HCT116 (cell line): ENCODE results near the gene XPNPEP1. TPM values are rescaled to one million over a fixed set of nuclear protein-coding genes. Genes with fewer than 3 reads are reported as not detected.

ENCODE experiments used
- ATAC-seq: fragments of 200-7000 bp; cut with Tn5 transposase; 2 replicates; pipeline ENCODE4 v1.9.1; 2020; ENCODE audit warnings: mild to moderate bottlenecking, moderate library complexity
- BruUV-seq: library from RNA; stranded (reverse); fragments of 400-500 nt; replicated peaks from 2 replicates; lab custom pipeline; 2021; lab: Mats Ljungman, UMichigan
- CTCF ChIA-PET: fragments of 300-600 bp; sonication (Branson Sonifier 250); formaldehyde crosslinking; loops from one replicate; lab custom pipeline; 2021; ENCODE audit warnings: antibody characterized with exemption; lab: Charles Lee
- POLR2A ChIA-PET: fragments of 300-600, 350-600 bp; sonication (Branson Sonifier 250); formaldehyde crosslinking; loops from one replicate; lab custom pipeline; 2021; ENCODE audit warnings: antibody characterized with exemption; lab: Charles Lee
- RAD21 ChIA-PET, 2 experiments: fragments of 300-600 bp; sonication (Branson Sonifier 250); formaldehyde crosslinking; loops; one replicate each; lab custom pipeline; 2023; ENCODE audit warnings: low total read pairs in 2 of 2; ENCODE audit not compliant: uncharacterized antibody in 2 of 2, unreplicated experiment in 2 of 2, low non-redundant PET in 1 of 2; lab: Charles Lee
- DNase-seq: peaks from one replicate; pipeline ENCODE4 v3.0.0-alpha.2; 2010; ENCODE audit warnings: low read depth, low spot score
- H2AFZ ChIP-seq: fragments of 200-600 bp; shearing (Covaris generic), sonication (generic); 2 replicates; pipeline ENCODE4 v1.6.1; 2017; ENCODE audit warnings: low read depth, mixed run types, mixed read lengths, antibody characterized with exemption, low read length; ENCODE audit not compliant: poor library complexity, severe bottlenecking
- H3K27ac ChIP-seq: 2 replicates; pipeline ENCODE4 v1.5.1; 2012; ENCODE audit warnings: low read depth, low read length
- H3K27me3 ChIP-seq: fragments of 200-600 bp; sonication (generic); 2 replicates; pipeline ENCODE4 v1.6.1; 2016; ENCODE audit warnings: mixed run types, low read length, mixed read lengths; ENCODE audit not compliant: insufficient read depth
- H3K36me3 ChIP-seq, 2 experiments: fragments of 200-500 bp in 1 of 2; fragments of 200-600 bp in 1 of 2; sonication (Bioruptor generic) in 1 of 2; sonication (generic) in 1 of 2; 2 replicates each; pipeline versions ENCODE4 v1.5.1 to v1.6.1; 2014 to 2016; ENCODE audit warnings: low read length in 2 of 2, inconsistent platforms in 1 of 2, mixed read lengths in 1 of 2, mixed run types in 1 of 2; ENCODE audit not compliant: insufficient read depth in 2 of 2, control insufficient read depth in 1 of 2
- H3K4me1 ChIP-seq, 2 experiments: fragments of 200-600 bp in 1 of 2; sonication (generic) in 1 of 2; 2 replicates each; pipeline versions ENCODE4 v1.5.1 to v1.6.1; 2012 to 2017; ENCODE audit warnings: low read length in 2 of 2, inconsistent platforms in 1 of 2, mild to moderate bottlenecking in 1 of 2, mixed read lengths in 1 of 2, mixed run types in 1 of 2, moderate library complexity in 1 of 2; ENCODE audit not compliant: insufficient read depth in 2 of 2, control insufficient read depth in 1 of 2
- H3K4me2 ChIP-seq: fragments of 200-600 bp; sonication (generic); 2 replicates; pipeline ENCODE4 v1.6.1; 2017; ENCODE audit warnings: mixed run types, low read length, mixed read lengths
- H3K4me3 ChIP-seq, 2 experiments: fragments of 200-600 bp in 1 of 2; sonication (generic) in 1 of 2; replicated peaks in 1 of 2; 2 replicates each; pipeline ENCODE4 v1.5.1; 2011 to 2016; ENCODE audit warnings: low read length in 2 of 2, control low read depth in 1 of 2, low read depth in 1 of 2, mild to moderate bottlenecking in 1 of 2, mixed read lengths in 1 of 2, mixed run types in 1 of 2
- H3K79me2 ChIP-seq: fragments of 200-600 bp; sonication (generic); 2 replicates; pipeline ENCODE4 v1.6.1; 2017; ENCODE audit warnings: mild to moderate bottlenecking, mixed run types, low read length, moderate library complexity, mixed read lengths; ENCODE audit not compliant: insufficient read depth
- H3K9ac ChIP-seq: fragments of 200-600 bp; sonication (generic); 2 replicates; pipeline ENCODE4 v1.6.1; 2016; ENCODE audit warnings: low read length, mixed read lengths
- H3K9me2 ChIP-seq: fragments of 200-600 bp; sonication (generic), shearing (Covaris generic); 2 replicates; pipeline ENCODE4 v1.6.1; 2017; ENCODE audit warnings: mixed run types, mild to moderate bottlenecking, moderate library complexity; ENCODE audit not compliant: insufficient read depth
- H3K9me3 ChIP-seq, 2 experiments: fragments of 200-500 bp in 1 of 2; fragments of 200-600 bp in 1 of 2; sonication (Bioruptor generic) in 1 of 2; sonication (generic) in 1 of 2; 2 replicates each; pipeline ENCODE4 v1.6.1; 2014 to 2017; ENCODE audit warnings: low read length in 2 of 2, mixed read lengths in 2 of 2, inconsistent platforms in 1 of 2, low read depth in 1 of 2, mild to moderate bottlenecking in 1 of 2, mixed run types in 1 of 2, moderate library complexity in 1 of 2; ENCODE audit not compliant: control insufficient read depth in 1 of 2, insufficient read depth in 1 of 2
- H4K20me1 ChIP-seq: fragments of 200-600 bp; sonication (generic), shearing (Covaris generic); 2 replicates; pipeline ENCODE4 v1.6.1; 2017; ENCODE audit warnings: mixed run types, mild to moderate bottlenecking, moderate library complexity; ENCODE audit not compliant: insufficient read depth
- ATF3 ChIP-seq: IDR thresholded peaks from 2 replicates; pipeline ENCODE4 v1.6.1; 2012
- CEBPB ChIP-seq: IDR thresholded peaks from 2 replicates; pipeline ENCODE4 v1.6.1; 2012; ENCODE audit warnings: low read depth
- CTCF ChIP-seq, 3 experiments: fragments of 200-600 bp in 1 of 3; sonication (generic) in 1 of 3; IDR thresholded peaks in 2 of 3; conservative IDR thresholded peaks in 1 of 3; 2 replicates each; pipeline ENCODE4 v1.5.1; 2012 to 2017; ENCODE audit warnings: low read depth in 2 of 3, low read length in 2 of 3, antibody characterized with exemption in 1 of 3, borderline replicate concordance in 1 of 3, control low read depth in 1 of 3, mild to moderate bottlenecking in 1 of 3, mixed read lengths in 1 of 3, mixed run types in 1 of 3, moderate library complexity in 1 of 3; ENCODE audit not compliant: insufficient read depth in 1 of 3
- EGR1 ChIP-seq: IDR thresholded peaks from 2 replicates; pipeline ENCODE4 v1.6.1; 2012; ENCODE audit warnings: low read depth
- EZH2 ChIP-seq: fragments of 200-600 bp; sonication (generic); IDR thresholded peaks from 2 replicates; pipeline ENCODE4 v1.6.1; 2017; ENCODE audit warnings: antibody characterized with exemption, mixed run types
- EZH2phosphoT487 ChIP-seq: fragments of 200-600 bp; IDR thresholded peaks from 2 replicates; pipeline ENCODE4 v1.6.1; 2018; ENCODE audit warnings: antibody characterized with exemption, borderline replicate concordance
- FOSL1 ChIP-seq: IDR thresholded peaks from 2 replicates; pipeline ENCODE4 v1.6.1; 2012; ENCODE audit warnings: low read depth
- JUND ChIP-seq: IDR thresholded peaks from 2 replicates; pipeline ENCODE4 v1.6.1; 2012
- MAX ChIP-seq: IDR thresholded peaks from 2 replicates; pipeline ENCODE4 v1.6.1; 2012
- POLR2AphosphoS5 ChIP-seq: IDR thresholded peaks from 2 replicates; pipeline ENCODE4 v1.6.1; 2011; ENCODE audit warnings: mild to moderate bottlenecking, low read depth, low read length, moderate library complexity
- RAD21 ChIP-seq: IDR thresholded peaks from 2 replicates; pipeline ENCODE4 v1.6.1; 2012; ENCODE audit warnings: low read depth, mild to moderate bottlenecking
- SIN3A ChIP-seq: IDR thresholded peaks from 2 replicates; pipeline ENCODE4 v1.6.1; 2012; ENCODE audit warnings: low read depth
- SP1 ChIP-seq: IDR thresholded peaks from 2 replicates; pipeline ENCODE4 v1.6.1; 2012; ENCODE audit warnings: low read depth
- TCF7L2 ChIP-seq: IDR thresholded peaks from 2 replicates; pipeline ENCODE4 v1.7.0; 2011; ENCODE audit warnings: borderline replicate concordance, inconsistent platforms; ENCODE audit not compliant: insufficient read depth, insufficient read length; ENCODE audit errors: extremely low read depth
- YY1 ChIP-seq: IDR thresholded peaks from 2 replicates; pipeline ENCODE4 v1.6.1; 2011; ENCODE audit warnings: low read length, low read depth, moderate library complexity, mild to moderate bottlenecking; ENCODE audit not compliant: insufficient replicate concordance; ENCODE audit errors: extremely low read depth
- ZBTB33 ChIP-seq: IDR thresholded peaks from 2 replicates; pipeline ENCODE4 v1.6.1; 2011; ENCODE audit warnings: mild to moderate bottlenecking, low read length, moderate library complexity; ENCODE audit not compliant: insufficient replicate concordance; ENCODE audit errors: extremely low read depth
- intact Hi-C: fragments of 100-400 bp; cut with micrococcal nuclease; formaldehyde crosslinking; loops from 2 replicates; pipeline ENCODE4 v1.10.0; 2022
- total RNA-seq: library from RNA; stranded (reverse); gene quantifications from one replicate; pipeline ENCODE4 v1.2.1, GENCODE V29; 2021; ENCODE audit not compliant: unreplicated experiment

Gene XPNPEP1
- total RNA-seq, 1 experiment from 2014 or later: 87.3 TPM

- intact Hi-C loops: no loop called here
Measured at GRCh38 chr10:109969760-109970346, 46.5 kb upstream of the XPNPEP1 start.

More at GRCh38 chr10:109969760-109970346, 46.5 kb upstream of the XPNPEP1 start:
- H4K20me1 ChIP-seq: no peaks in the 10 kb centered on the region
- H3K27me3 ChIP-seq: no peaks in the 10 kb centered on the region
- no peak overlapping the region for H3K9ac ChIP-seq
- ATAC-seq: no peak
- no peak for TF ChIP-seq POLR2AphosphoS5
- TF ChIP-seq ATF3: no peak
- TF ChIP-seq FOSL1: no peak
- TF ChIP-seq SIN3A: no peak
- no peak for TF ChIP-seq EGR1
- TF ChIP-seq CEBPB: no peak
- no peak for TF ChIP-seq JUND
- no peak for TF ChIP-seq EZH2phosphoT487
- no peak for TF ChIP-seq MAX
- no peak for TF ChIP-seq CTCF (IDR thresholded peaks at IDR 0.05 in 2 of 3, conservative IDR thresholded peaks at IDR 0.05 in 1 of 3; ENCODE audit: borderline replicate concordance in 1 of 3, insufficient read depth in 1 of 3, low read depth in 2 of 3, low read length in 2 of 3)
- no peak for TF ChIP-seq SP1
- TF ChIP-seq TCF7L2: no peak
- no peak for TF ChIP-seq RAD21
- no peak for TF ChIP-seq YY1
- TF ChIP-seq ZBTB33: no peak
- TF ChIP-seq EZH2: no peak
- TF ChIP-seq, all 23 proteins: peak for 0
- DNase-seq: no peak
- RAD21 ChIA-PET: no interaction called here
- H3K9me2 ChIP-seq: no peaks in the 10 kb centered on the region
- H3K4me1 ChIP-seq: no peaks in the 10 kb centered on the region
- no peak overlapping the region for H3K27ac ChIP-seq
- no peaks in the 10 kb centered on the region for H3K9me3 ChIP-seq
- POLR2A ChIA-PET: no interaction called here
- H3K36me3 ChIP-seq: no peaks in the 10 kb centered on the region
- H3K4me3 ChIP-seq: no peak overlapping the region
- H2AFZ ChIP-seq: no peak overlapping the region
- no peaks in the 10 kb centered on the region for H3K79me2 ChIP-seq
- BruUV-seq: no TSS peak
- CTCF ChIA-PET: no interaction called here
- no peak overlapping the region for H3K4me2 ChIP-seq
